Activated effector memory CD4-positive, alpha-beta T cell treated with anti-CD3 and anti-CD28 coated beads, Interleukin-2, amount 50 U/mL, for 16 hours (primary cell): Measurements from ENCODE around the gene MRPL39.

ENCODE experiments used
- DNase-seq: peaks from one replicate; pipeline ENCODE4 v3.0.0-alpha.2; 2020

The MRPL39 gene

GRCh38 chr21:25608044-25608737 is 910 bp upstream of the MRPL39 start:
- DNase-seq, result peak; percentile 91

- no peak for DNase-seq
Observed at GRCh38 chr21:25589887-25590286, 17.4 kb downstream of the MRPL39 start.

- no peak for DNase-seq
Observed at GRCh38 chr21:25586791-25587190, 20.5 kb downstream of the MRPL39 start.

GRCh38 chr21:25586326-25586725 is 21.0 kb downstream of the MRPL39 start:
- DNase-seq, result no peak

GRCh38 chr21:25584833-25585676 is 22.2 kb downstream of the MRPL39 start:
- no peak for DNase-seq

GRCh38 chr21:25583370-25584130 is 23.7 kb downstream of the MRPL39 start:
- DNase-seq, result peak; percentile 70

GRCh38 chr21:25582888-25583287 is 24.4 kb downstream of the MRPL39 start:
- DNase-seq, result no peak

GRCh38 chr21:25582164-25582790 is 25.0 kb downstream of the MRPL39 start:
- DNase-seq, result no peak

- no peak for DNase-seq
Observed at GRCh38 chr21:25581582-25581981, 25.7 kb downstream of the MRPL39 start.

GRCh38 chr21:25580912-25581260 is 26.4 kb downstream of the MRPL39 start:
- DNase-seq, result no peak

GRCh38 chr21:25579226-25580013 is 27.9 kb downstream of the MRPL39 start:
- DNase-seq, result no peak

GRCh38 chr21:25578056-25578961 is 29.0 kb downstream of the MRPL39 start:
- DNase-seq, result peak; percentile 77

- no peak for DNase-seq
Observed at GRCh38 chr21:25577424-25578055, 29.7 kb downstream of the MRPL39 start.

- peak; percentile 88 for DNase-seq
Observed at GRCh38 chr21:25573409-25574206, 33.7 kb downstream of the MRPL39 start.

- DNase-seq, result no peak
Observed at GRCh38 chr21:25572861-25573310, 34.4 kb downstream of the MRPL39 start.

- no peak for DNase-seq
Observed at GRCh38 chr21:25571726-25572121, 35.6 kb downstream of the MRPL39 start.

GRCh38 chr21:25569711-25570110 is 37.6 kb downstream of the MRPL39 start:
- no peak for DNase-seq

GRCh38 chr21:25569084-25569483 is 38.2 kb downstream of the MRPL39 start:
- no peak for DNase-seq

- DNase-seq, result peak; percentile 75
Observed at GRCh38 chr21:25568246-25568645, 39.0 kb downstream of the MRPL39 start.

- DNase-seq, result no peak
Observed at GRCh38 chr21:25567472-25567871, 39.8 kb downstream of the MRPL39 start.
